PC-9 (cell line): ENCODE results near the gene GATA2.

ENCODE experiments used
- EZH2 ChIP-seq: fragments of 200-600 bp; sonication (generic); IDR thresholded peaks from 2 replicates; pipeline ENCODE4 v1.8.0; 2017; ENCODE audit warnings: antibody characterized with exemption, low read depth
- TF ChIP-seq, protein P1 (sequence below): fragments of 200-600 bp; sonication (generic); conservative IDR thresholded peaks from 2 replicates; pipeline ENCODE4 v1.6.1; 2017; ENCODE audit warnings: mixed run types, antibody characterized with exemption, mild to moderate bottlenecking, moderate library complexity

GRCh38 chr3:128490915-128491690 lies 1.9 kb downstream of the GATA2 start:
- TF ChIP-seq, protein P1, sequence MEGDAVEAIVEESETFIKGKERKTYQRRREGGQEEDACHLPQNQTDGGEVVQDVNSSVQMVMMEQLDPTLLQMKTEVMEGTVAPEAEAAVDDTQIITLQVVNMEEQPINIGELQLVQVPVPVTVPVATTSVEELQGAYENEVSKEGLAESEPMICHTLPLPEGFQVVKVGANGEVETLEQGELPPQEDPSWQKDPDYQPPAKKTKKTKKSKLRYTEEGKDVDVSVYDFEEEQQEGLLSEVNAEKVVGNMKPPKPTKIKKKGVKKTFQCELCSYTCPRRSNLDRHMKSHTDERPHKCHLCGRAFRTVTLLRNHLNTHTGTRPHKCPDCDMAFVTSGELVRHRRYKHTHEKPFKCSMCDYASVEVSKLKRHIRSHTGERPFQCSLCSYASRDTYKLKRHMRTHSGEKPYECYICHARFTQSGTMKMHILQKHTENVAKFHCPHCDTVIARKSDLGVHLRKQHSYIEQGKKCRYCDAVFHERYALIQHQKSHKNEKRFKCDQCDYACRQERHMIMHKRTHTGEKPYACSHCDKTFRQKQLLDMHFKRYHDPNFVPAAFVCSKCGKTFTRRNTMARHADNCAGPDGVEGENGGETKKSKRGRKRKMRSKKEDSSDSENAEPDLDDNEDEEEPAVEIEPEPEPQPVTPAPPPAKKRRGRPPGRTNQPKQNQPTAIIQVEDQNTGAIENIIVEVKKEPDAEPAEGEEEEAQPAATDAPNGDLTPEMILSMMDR, result no peak
- TF ChIP-seq EZH2, result no peak
